Retina (tissue), 1 donor: Measurements from ENCODE around the gene TENT5A.

Experiments
- DNase-seq: peaks from one replicate; pipeline ENCODE4 v3.0.0-alpha.2; 2016

The TENT5A gene

GRCh38 chr6:81770381-81770780, 17.9 kb upstream of the TENT5A start:
- DNase-seq, result no peak

- DNase-seq, result no peak
Measured at GRCh38 chr6:81769824-81770223, 17.3 kb upstream of the TENT5A start.

- no peak for DNase-seq
Measured at GRCh38 chr6:81768150-81768942, 15.9 kb upstream of the TENT5A start.

- no peak for DNase-seq
Measured at GRCh38 chr6:81767163-81767891, 14.8 kb upstream of the TENT5A start.

GRCh38 chr6:81766482-81767069, 14.1 kb upstream of the TENT5A start:
- no peak for DNase-seq

- no peak for DNase-seq
Measured at GRCh38 chr6:81764531-81764930, 12.1 kb upstream of the TENT5A start.

- no peak for DNase-seq
Measured at GRCh38 chr6:81763968-81764367, 11.5 kb upstream of the TENT5A start.

GRCh38 chr6:81763051-81763450, 10.6 kb upstream of the TENT5A start:
- no peak for DNase-seq

- DNase-seq, result no peak
Measured at GRCh38 chr6:81762606-81763005, 10.1 kb upstream of the TENT5A start.

GRCh38 chr6:81762132-81762531, 9.7 kb upstream of the TENT5A start:
- no peak for DNase-seq

GRCh38 chr6:81761197-81761596, 8.7 kb upstream of the TENT5A start:
- DNase-seq, result no peak

GRCh38 chr6:81759782-81760181, 7.3 kb upstream of the TENT5A start:
- no peak for DNase-seq

- no peak for DNase-seq
Measured at GRCh38 chr6:81758221-81758620, 5.7 kb upstream of the TENT5A start.

- no peak for DNase-seq
Measured at GRCh38 chr6:81756690-81757089, 4.2 kb upstream of the TENT5A start.

GRCh38 chr6:81755551-81755950, 3.1 kb upstream of the TENT5A start:
- no peak for DNase-seq

- DNase-seq, result no peak
Measured at GRCh38 chr6:81754906-81755305, 2.4 kb upstream of the TENT5A start.

- DNase-seq, result peak; percentile 90
Measured at GRCh38 chr6:81753711-81754577, 1.5 kb upstream of the TENT5A start.

GRCh38 chr6:81752921-81753710, 635 bp upstream of the TENT5A start:
- DNase-seq, result peak; percentile 94

GRCh38 chr6:81751388-81752083, 945 bp downstream of the TENT5A start:
- DNase-seq, result peak; percentile 88

GRCh38 chr6:81750681-81751387, 1.6 kb downstream of the TENT5A start:
- DNase-seq, result no peak

GRCh38 chr6:81750200-81750599, 2.3 kb downstream of the TENT5A start:
- DNase-seq, result no peak
